B cell (primary cell): ENCODE results near the gene PRRC2B. TPM values are rescaled to one million over a fixed set of nuclear protein-coding genes. Genes with fewer than 3 reads are reported as not detected.

Experiments
- ATAC-seq: fragments of 200-7000 bp; cut with Tn5 transposase; one replicate; pipeline ENCODE4 v1.10.0; 2021; ENCODE audit warnings: low read depth, mild to moderate bottlenecking, moderate number of reproducible peaks, moderate library complexity
- CTCF ChIA-PET: fragments of 350-600 bp; sonication (Branson Sonifier 250); formaldehyde crosslinking; loops from one replicate; lab custom pipeline; 2021; ENCODE audit warnings: antibody characterized with exemption, inconsistent platforms; lab: Charles Lee
- POLR2A ChIA-PET: fragments of 350-600 bp; sonication (Branson Sonifier 250); formaldehyde crosslinking; loops from one replicate; lab custom pipeline; 2021; ENCODE audit warnings: antibody characterized with exemption; lab: Charles Lee
- DNase-seq: peaks from one replicate; pipeline ENCODE4 v3.0.0; 2013
- H2AFZ ChIP-seq: 2 replicates; pipeline ENCODE4 v1.6.1; 2012; ENCODE audit warnings: mild to moderate bottlenecking, low read depth, low read length; ENCODE audit not compliant: insufficient read depth, poor library complexity, severe bottlenecking
- H3K27ac ChIP-seq, 2 donors: 1 replicate in 1 of 2; 2 replicates in 1 of 2; pipeline ENCODE4 v1.5.1; 2012 to 2013; ENCODE audit warnings: low read length in 2 of 2, mild to moderate bottlenecking in 2 of 2, moderate library complexity in 1 of 2
- H3K27me3 ChIP-seq, 4 experiments: fragments of 200-600 bp in 1 of 4; sonication (generic) in 1 of 4; replicated peaks in 1 of 4; 1 replicate in 2 of 4; 2 replicates in 2 of 4; pipeline versions ENCODE4 v1.6.1 to v1.7.0; 2013 to 2016; ENCODE audit warnings: low read length in 3 of 4, mild to moderate bottlenecking in 2 of 4, mixed read lengths in 1 of 4, moderate library complexity in 1 of 4; ENCODE audit not compliant: insufficient read depth in 4 of 4, control insufficient read depth in 3 of 4; ENCODE audit errors: control extremely low read depth in 1 of 4
- H3K36me3 ChIP-seq, 2 experiments: replicated peaks in 1 of 2; 1 replicate in 1 of 2; 2 replicates in 1 of 2; pipeline versions ENCODE4 v1.6.1 to v1.7.1; 2013; ENCODE audit warnings: low read length in 1 of 2; ENCODE audit not compliant: insufficient read depth in 2 of 2, control insufficient read depth in 1 of 2; ENCODE audit errors: control extremely low read depth in 1 of 2, extremely low read depth in 1 of 2
- H3K4me1 ChIP-seq, 2 donors: fragments of 200-600 bp in 1 of 2; sonication (generic) in 1 of 2; 1 replicate in 1 of 2; 2 replicates in 1 of 2; pipeline versions ENCODE4 v1.5.1 to v1.6.1; 2013 to 2017; ENCODE audit warnings: low read length in 2 of 2; ENCODE audit not compliant: control insufficient read depth in 2 of 2, insufficient read depth in 2 of 2
- H3K4me2 ChIP-seq: replicated peaks from 2 replicates; pipeline ENCODE3; 2012; ENCODE audit warnings: mild to moderate bottlenecking, low read depth, low read length; ENCODE audit not compliant: poor library complexity, severe bottlenecking
- H3K4me3 ChIP-seq, 5 experiments: fragments of 200-600 bp in 1 of 5; sonication (generic) in 1 of 5; 1 replicate in 3 of 5; 2 replicates in 2 of 5; pipeline versions ENCODE4 v1.5.1 to v1.7.0; 2011 to 2016; ENCODE audit warnings: low read length in 4 of 5, mild to moderate bottlenecking in 4 of 5, low read depth in 2 of 5, control low read depth in 1 of 5, moderate library complexity in 1 of 5; ENCODE audit not compliant: insufficient read depth in 1 of 5; ENCODE audit errors: control extremely low read depth in 1 of 5, extremely low read depth in 1 of 5
- H3K79me2 ChIP-seq: fragments of 200-600 bp; sonication (generic); one replicate; pipeline ENCODE4 v1.6.0; 2016; ENCODE audit warnings: low read length; ENCODE audit not compliant: control insufficient read depth, insufficient read depth
- H3K9ac ChIP-seq: fragments of 200-600 bp; sonication (generic); 2 replicates; pipeline ENCODE4 v1.6.1; 2017; ENCODE audit warnings: mild to moderate bottlenecking, low read length, moderate library complexity
- H3K9me3 ChIP-seq, 3 donors: one replicate each; pipeline versions ENCODE4 v1.6.1 to v1.7.1; 2013; ENCODE audit warnings: low read length in 2 of 3; ENCODE audit not compliant: control insufficient read depth in 2 of 3, insufficient read depth in 1 of 3; ENCODE audit errors: control extremely low read depth in 1 of 3
- H4K20me1 ChIP-seq: 2 replicates; pipeline ENCODE4 v1.6.0; 2012; ENCODE audit warnings: mild to moderate bottlenecking, low read length; ENCODE audit not compliant: insufficient read depth, control insufficient read depth, poor library complexity, severe bottlenecking
- H3K27ac Mint-ChIP-seq: one replicate; pipeline ENCODE4 v1.8.0; 2021; ENCODE audit warnings: mixed read lengths
- H3K27me3 Mint-ChIP-seq: one replicate; pipeline ENCODE4 v1.8.0; 2021; ENCODE audit warnings: mixed read lengths
- H3K4me1 Mint-ChIP-seq: one replicate; pipeline ENCODE4 v1.8.0; 2021; ENCODE audit warnings: mixed read lengths
- H3K4me3 Mint-ChIP-seq: one replicate; pipeline ENCODE4 v1.8.0; 2021; ENCODE audit warnings: mixed read lengths
- H3K9me3 Mint-ChIP-seq: one replicate; pipeline ENCODE4 v1.8.0; 2022; ENCODE audit warnings: mixed read lengths; ENCODE audit not compliant: insufficient read depth
- EZH2 ChIP-seq: IDR thresholded peaks from 2 replicates; pipeline ENCODE4 v1.6.1; 2012; ENCODE audit warnings: borderline replicate concordance, low read depth, mild to moderate bottlenecking, moderate library complexity, low read length; ENCODE audit not compliant: insufficient read depth, poor library complexity, severe bottlenecking
- WGBS: methylation state at CpG from one replicate; pipeline ENCODE4 v1.1.5; 2013; ENCODE audit warnings: missing lambda C conversion rate; ENCODE audit not compliant: insufficient coverage; 5-methylcytosine and 5-hydroxymethylcytosine counted together
- intact Hi-C: fragments of 100-400 bp; cut with micrococcal nuclease; formaldehyde crosslinking; loops from one replicate; pipeline ENCODE4 v1.10.0; 2022
- polyA plus RNA-seq: library from polyadenylated mRNA; depleted of rRNA; stranded (reverse); fragments of >200 nt; gene quantifications from 2 replicates; pipeline ENCODE4 v1.2.3, GENCODE V29; 2012
- total RNA-seq, 2 donors: library from RNA; stranded (reverse); fragments of 120-200 nt in 1 of 2; gene quantifications; 1 replicate in 1 of 2; 2 replicates in 1 of 2; pipeline versions ENCODE4 v1.2.3 to v1.2.4, GENCODE V29; 2013 to 2022
- TF ChIP-seq, protein P1 (sequence below): fragments of 200-600 bp; IDR thresholded peaks from one replicate; pipeline ENCODE4 v1.8.0; 2022; ENCODE audit warnings: antibody characterized with exemption, mild to moderate bottlenecking

Gene PRRC2B
- total and polyA plus RNA-seq, 2 donors (not counting 1 experiment from before 2014, with no cell fraction given), result 63.9 to 268 TPM

DNA sequence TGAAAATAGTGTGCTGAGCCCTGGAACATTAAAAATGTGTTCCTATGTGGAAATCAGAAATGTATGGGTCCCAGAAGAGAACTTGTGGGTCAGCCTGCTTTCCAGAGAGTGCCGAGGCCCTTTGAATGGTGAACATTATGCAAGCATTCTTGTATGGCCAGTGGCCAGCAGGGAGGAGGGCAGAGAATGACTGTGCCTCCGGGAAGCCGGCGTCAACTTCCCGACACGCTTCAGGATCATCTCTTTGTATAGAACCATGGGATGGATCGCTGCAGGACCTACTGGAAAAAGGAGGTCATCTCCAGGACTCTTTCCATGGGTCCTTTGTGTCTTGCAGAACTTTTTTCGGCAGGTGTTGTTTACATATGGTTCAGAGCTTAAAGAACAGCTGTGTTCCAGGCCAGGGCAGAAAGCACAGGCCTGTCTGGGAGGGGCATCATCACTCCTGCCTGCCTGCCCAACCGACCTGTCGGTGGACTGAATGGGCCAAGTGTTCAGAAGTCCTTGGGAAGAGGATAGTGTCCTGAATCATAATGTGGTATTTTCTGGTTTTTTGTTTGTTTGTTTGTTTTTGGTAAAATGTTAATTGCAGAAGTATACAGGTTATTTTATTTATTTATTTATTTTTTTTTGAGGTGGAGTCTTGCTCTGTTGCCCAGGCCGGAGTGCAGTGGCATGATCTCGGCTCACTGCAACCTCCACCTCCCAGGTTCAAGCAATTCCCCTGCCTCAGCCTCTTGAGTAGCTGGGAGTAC is 9.0 kb downstream of the PRRC2B start:
- WGBS, result 79% methylated on average over 10 of the region's 12 CpGs
- peak overlapping the region; percentile 18 for H3K4me2 ChIP-seq
- H3K9ac ChIP-seq, result no peak overlapping the region

DNA sequence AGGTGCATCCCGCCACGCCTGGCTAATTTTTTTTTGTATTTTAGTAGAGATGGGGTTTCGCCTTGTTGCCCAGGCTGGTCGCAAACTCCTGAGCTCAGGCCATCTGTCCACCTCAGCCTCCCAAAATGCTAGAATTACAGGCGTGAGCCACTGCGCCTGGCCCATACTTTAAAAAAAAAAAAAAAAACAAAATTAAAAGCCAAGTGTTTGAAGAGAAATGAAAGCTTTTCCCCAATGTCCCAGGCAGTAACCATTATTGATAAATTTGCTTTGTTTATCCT is 9.5 kb downstream of the PRRC2B start:
- POLR2A ChIA-PET, result no interaction called here
- Histone ChIP-seq H3K36me3 (peaks cover 0 to 18% of the 10 kb centered on the region in 2 experiments), H3K4me3 (no peak overlapping the region), H3K9me3 (no peaks in the 10 kb centered on the region), H3K27ac (peak overlapping the region in 1 of 2 donors; percentile 36), H3K4me2 (no peak overlapping the region), H3K79me2 (peaks cover 99% of the 10 kb centered on the region), H3K27me3 (no peaks in the 10 kb centered on the region), H2AFZ (no peak overlapping the region), H3K9ac (no peak overlapping the region), H3K4me1 (peaks cover 61 to 70% of the 10 kb centered on the region in 2 donors), H4K20me1 (peaks cover 94% of the 10 kb centered on the region)
- CTCF ChIA-PET, result no interaction called here
- TF ChIP-seq EZH2, result no peak
- TF ChIP-seq, protein P1, sequence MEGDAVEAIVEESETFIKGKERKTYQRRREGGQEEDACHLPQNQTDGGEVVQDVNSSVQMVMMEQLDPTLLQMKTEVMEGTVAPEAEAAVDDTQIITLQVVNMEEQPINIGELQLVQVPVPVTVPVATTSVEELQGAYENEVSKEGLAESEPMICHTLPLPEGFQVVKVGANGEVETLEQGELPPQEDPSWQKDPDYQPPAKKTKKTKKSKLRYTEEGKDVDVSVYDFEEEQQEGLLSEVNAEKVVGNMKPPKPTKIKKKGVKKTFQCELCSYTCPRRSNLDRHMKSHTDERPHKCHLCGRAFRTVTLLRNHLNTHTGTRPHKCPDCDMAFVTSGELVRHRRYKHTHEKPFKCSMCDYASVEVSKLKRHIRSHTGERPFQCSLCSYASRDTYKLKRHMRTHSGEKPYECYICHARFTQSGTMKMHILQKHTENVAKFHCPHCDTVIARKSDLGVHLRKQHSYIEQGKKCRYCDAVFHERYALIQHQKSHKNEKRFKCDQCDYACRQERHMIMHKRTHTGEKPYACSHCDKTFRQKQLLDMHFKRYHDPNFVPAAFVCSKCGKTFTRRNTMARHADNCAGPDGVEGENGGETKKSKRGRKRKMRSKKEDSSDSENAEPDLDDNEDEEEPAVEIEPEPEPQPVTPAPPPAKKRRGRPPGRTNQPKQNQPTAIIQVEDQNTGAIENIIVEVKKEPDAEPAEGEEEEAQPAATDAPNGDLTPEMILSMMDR, result no peak
- no peak overlapping the region for H3K27ac Mint-ChIP-seq
- no peak overlapping the region for H3K4me3 Mint-ChIP-seq
- H3K4me1 Mint-ChIP-seq, result peaks cover 80% of the 10 kb centered on the region
- DNase-seq, result no peak
- intact Hi-C loops, result no loop called here
- WGBS, result no CpG with 5 or more reads among the region's 6 CpGs
- no peaks in the 10 kb centered on the region for H3K27me3 Mint-ChIP-seq
- no peaks in the 10 kb centered on the region for H3K9me3 Mint-ChIP-seq
- no peak for ATAC-seq

More for the DNA sequence above, 9.0 kb downstream of the PRRC2B start:
- Mint-ChIP-seq H3K27ac (peak overlapping the region; percentile 53), H3K27me3 (no peaks in the 10 kb centered on the region), H3K9me3 (no peaks in the 10 kb centered on the region), H3K4me3 (peak overlapping the region; percentile 53), H3K4me1 (peaks cover 80% of the 10 kb centered on the region)
- peaks cover 94% of the 10 kb centered on the region for H4K20me1 ChIP-seq
- intact Hi-C loops, result no loop called here
- TF ChIP-seq EZH2, result no peak
- TF ChIP-seq, protein P1, result no peak
- H3K79me2 ChIP-seq, result peaks cover 99% of the 10 kb centered on the region
- H3K36me3 ChIP-seq, result peaks cover 0 to 18% of the 10 kb centered on the region in 2 experiments
- ChIA-PET CTCF (no interaction called here), POLR2A (no interaction called here)
- peaks cover 62 to 72% of the 10 kb centered on the region in 2 donors for H3K4me1 ChIP-seq
- H3K9me3 ChIP-seq, result no peaks in the 10 kb centered on the region
- no peak for ATAC-seq
- no peaks in the 10 kb centered on the region for H3K27me3 ChIP-seq
- no peak for DNase-seq
- H3K27ac ChIP-seq, result peak overlapping the region in 1 of 2 donors; percentile 35
- no peak overlapping the region for H3K4me3 ChIP-seq
- no peak overlapping the region for H2AFZ ChIP-seq
